HCT116 (cell line): ENCODE data around the gene ARCN1. TPM values are rescaled to one million over a fixed set of nuclear protein-coding genes. Genes with fewer than 3 reads are reported as not detected.

Experiments
- ATAC-seq: fragments of 200-7000 bp; cut with Tn5 transposase; 2 replicates; pipeline ENCODE4 v1.9.1; 2020; ENCODE audit warnings: mild to moderate bottlenecking, moderate library complexity
- BruUV-seq: library from RNA; stranded (reverse); fragments of 400-500 nt; replicated peaks from 2 replicates; lab custom pipeline; 2021; lab: Mats Ljungman, UMichigan
- CTCF ChIA-PET: fragments of 300-600 bp; sonication (Branson Sonifier 250); formaldehyde crosslinking; loops from one replicate; lab custom pipeline; 2021; ENCODE audit warnings: antibody characterized with exemption; lab: Charles Lee
- POLR2A ChIA-PET: fragments of 300-600, 350-600 bp; sonication (Branson Sonifier 250); formaldehyde crosslinking; loops from one replicate; lab custom pipeline; 2021; ENCODE audit warnings: antibody characterized with exemption; lab: Charles Lee
- RAD21 ChIA-PET, 2 experiments: fragments of 300-600 bp; sonication (Branson Sonifier 250); formaldehyde crosslinking; loops; one replicate each; lab custom pipeline; 2023; ENCODE audit warnings: low total read pairs in 2 of 2; ENCODE audit not compliant: uncharacterized antibody in 2 of 2, unreplicated experiment in 2 of 2, low non-redundant PET in 1 of 2; lab: Charles Lee
- DNase-seq: peaks from one replicate; pipeline ENCODE4 v3.0.0-alpha.2; 2010; ENCODE audit warnings: low read depth, low spot score
- H2AFZ ChIP-seq: fragments of 200-600 bp; shearing (Covaris generic), sonication (generic); 2 replicates; pipeline ENCODE4 v1.6.1; 2017; ENCODE audit warnings: low read depth, mixed run types, mixed read lengths, antibody characterized with exemption, low read length; ENCODE audit not compliant: poor library complexity, severe bottlenecking
- H3K27ac ChIP-seq: 2 replicates; pipeline ENCODE4 v1.5.1; 2012; ENCODE audit warnings: low read depth, low read length
- H3K27me3 ChIP-seq: fragments of 200-600 bp; sonication (generic); 2 replicates; pipeline ENCODE4 v1.6.1; 2016; ENCODE audit warnings: mixed run types, low read length, mixed read lengths; ENCODE audit not compliant: insufficient read depth
- H3K36me3 ChIP-seq, 2 experiments: fragments of 200-500 bp in 1 of 2; fragments of 200-600 bp in 1 of 2; sonication (Bioruptor generic) in 1 of 2; sonication (generic) in 1 of 2; 2 replicates each; pipeline versions ENCODE4 v1.5.1 to v1.6.1; 2014 to 2016; ENCODE audit warnings: low read length in 2 of 2, inconsistent platforms in 1 of 2, mixed read lengths in 1 of 2, mixed run types in 1 of 2; ENCODE audit not compliant: insufficient read depth in 2 of 2, control insufficient read depth in 1 of 2
- H3K4me1 ChIP-seq, 2 experiments: fragments of 200-600 bp in 1 of 2; sonication (generic) in 1 of 2; 2 replicates each; pipeline versions ENCODE4 v1.5.1 to v1.6.1; 2012 to 2017; ENCODE audit warnings: low read length in 2 of 2, inconsistent platforms in 1 of 2, mild to moderate bottlenecking in 1 of 2, mixed read lengths in 1 of 2, mixed run types in 1 of 2, moderate library complexity in 1 of 2; ENCODE audit not compliant: insufficient read depth in 2 of 2, control insufficient read depth in 1 of 2
- H3K4me2 ChIP-seq: fragments of 200-600 bp; sonication (generic); 2 replicates; pipeline ENCODE4 v1.6.1; 2017; ENCODE audit warnings: mixed run types, low read length, mixed read lengths
- H3K4me3 ChIP-seq, 2 experiments: fragments of 200-600 bp in 1 of 2; sonication (generic) in 1 of 2; replicated peaks in 1 of 2; 2 replicates each; pipeline ENCODE4 v1.5.1; 2011 to 2016; ENCODE audit warnings: low read length in 2 of 2, control low read depth in 1 of 2, low read depth in 1 of 2, mild to moderate bottlenecking in 1 of 2, mixed read lengths in 1 of 2, mixed run types in 1 of 2
- H3K79me2 ChIP-seq: fragments of 200-600 bp; sonication (generic); 2 replicates; pipeline ENCODE4 v1.6.1; 2017; ENCODE audit warnings: mild to moderate bottlenecking, mixed run types, low read length, moderate library complexity, mixed read lengths; ENCODE audit not compliant: insufficient read depth
- H3K9ac ChIP-seq: fragments of 200-600 bp; sonication (generic); 2 replicates; pipeline ENCODE4 v1.6.1; 2016; ENCODE audit warnings: low read length, mixed read lengths
- H3K9me2 ChIP-seq: fragments of 200-600 bp; sonication (generic), shearing (Covaris generic); 2 replicates; pipeline ENCODE4 v1.6.1; 2017; ENCODE audit warnings: mixed run types, mild to moderate bottlenecking, moderate library complexity; ENCODE audit not compliant: insufficient read depth
- H3K9me3 ChIP-seq, 2 experiments: fragments of 200-500 bp in 1 of 2; fragments of 200-600 bp in 1 of 2; sonication (Bioruptor generic) in 1 of 2; sonication (generic) in 1 of 2; 2 replicates each; pipeline ENCODE4 v1.6.1; 2014 to 2017; ENCODE audit warnings: low read length in 2 of 2, mixed read lengths in 2 of 2, inconsistent platforms in 1 of 2, low read depth in 1 of 2, mild to moderate bottlenecking in 1 of 2, mixed run types in 1 of 2, moderate library complexity in 1 of 2; ENCODE audit not compliant: control insufficient read depth in 1 of 2, insufficient read depth in 1 of 2
- H4K20me1 ChIP-seq: fragments of 200-600 bp; sonication (generic), shearing (Covaris generic); 2 replicates; pipeline ENCODE4 v1.6.1; 2017; ENCODE audit warnings: mixed run types, mild to moderate bottlenecking, moderate library complexity; ENCODE audit not compliant: insufficient read depth
- CBX3 ChIP-seq: IDR thresholded peaks from 2 replicates; pipeline ENCODE4 v1.6.1; 2012; ENCODE audit warnings: low read depth
- CEBPB ChIP-seq: IDR thresholded peaks from 2 replicates; pipeline ENCODE4 v1.6.1; 2012; ENCODE audit warnings: low read depth
- ELF1 ChIP-seq: IDR thresholded peaks from 2 replicates; pipeline ENCODE4 v1.6.1; 2012; ENCODE audit warnings: low read depth, borderline replicate concordance
- EZH2 ChIP-seq: fragments of 200-600 bp; sonication (generic); IDR thresholded peaks from 2 replicates; pipeline ENCODE4 v1.6.1; 2017; ENCODE audit warnings: antibody characterized with exemption, mixed run types
- EZH2phosphoT487 ChIP-seq: fragments of 200-600 bp; IDR thresholded peaks from 2 replicates; pipeline ENCODE4 v1.6.1; 2018; ENCODE audit warnings: antibody characterized with exemption, borderline replicate concordance
- FOSL1 ChIP-seq: IDR thresholded peaks from 2 replicates; pipeline ENCODE4 v1.6.1; 2012; ENCODE audit warnings: low read depth
- JUND ChIP-seq: IDR thresholded peaks from 2 replicates; pipeline ENCODE4 v1.6.1; 2012
- MAX ChIP-seq: IDR thresholded peaks from 2 replicates; pipeline ENCODE4 v1.6.1; 2012
- POLR2A ChIP-seq: IDR thresholded peaks from 2 replicates; pipeline ENCODE4 v1.7.0; 2011; ENCODE audit warnings: borderline replicate concordance; ENCODE audit not compliant: insufficient read depth, insufficient read length; ENCODE audit errors: extremely low read depth
- RAD21 ChIP-seq: IDR thresholded peaks from 2 replicates; pipeline ENCODE4 v1.6.1; 2012; ENCODE audit warnings: low read depth, mild to moderate bottlenecking
- SIN3A ChIP-seq: IDR thresholded peaks from 2 replicates; pipeline ENCODE4 v1.6.1; 2012; ENCODE audit warnings: low read depth
- SP1 ChIP-seq: IDR thresholded peaks from 2 replicates; pipeline ENCODE4 v1.6.1; 2012; ENCODE audit warnings: low read depth
- SRF ChIP-seq: IDR thresholded peaks from 2 replicates; pipeline ENCODE4 v1.6.1; 2012; ENCODE audit warnings: low read depth
- TCF7L2 ChIP-seq: IDR thresholded peaks from 2 replicates; pipeline ENCODE4 v1.7.0; 2011; ENCODE audit warnings: borderline replicate concordance, inconsistent platforms; ENCODE audit not compliant: insufficient read depth, insufficient read length; ENCODE audit errors: extremely low read depth
- YY1 ChIP-seq: IDR thresholded peaks from 2 replicates; pipeline ENCODE4 v1.6.1; 2011; ENCODE audit warnings: low read length, low read depth, moderate library complexity, mild to moderate bottlenecking; ENCODE audit not compliant: insufficient replicate concordance; ENCODE audit errors: extremely low read depth
- ZFX ChIP-seq: fragments of 450-650 bp; IDR thresholded peaks from 2 replicates; pipeline ENCODE4 v1.6.1; 2017
- ZNF274 ChIP-seq: fragments of 200-500 bp; sonication (Bioruptor generic); IDR thresholded peaks from 2 replicates; pipeline ENCODE4 v1.6.1; 2014; ENCODE audit warnings: mild to moderate bottlenecking, low read depth, low read length, inconsistent platforms
- intact Hi-C: fragments of 100-400 bp; cut with micrococcal nuclease; formaldehyde crosslinking; loops from 2 replicates; pipeline ENCODE4 v1.10.0; 2022
- total RNA-seq: library from RNA; stranded (reverse); gene quantifications from one replicate; pipeline ENCODE4 v1.2.1, GENCODE V29; 2021; ENCODE audit not compliant: unreplicated experiment
- TF ChIP-seq, protein P1 (sequence below): IDR thresholded peaks from 2 replicates; pipeline ENCODE4 v1.6.1; 2011; ENCODE audit warnings: mild to moderate bottlenecking, low read length, moderate library complexity; ENCODE audit not compliant: insufficient replicate concordance; ENCODE audit errors: extremely low read depth
- TF ChIP-seq, protein P2 (sequence below), 3 experiments: fragments of 200-600 bp in 1 of 3; sonication (generic) in 1 of 3; IDR thresholded peaks in 2 of 3; conservative IDR thresholded peaks in 1 of 3; 2 replicates each; pipeline ENCODE4 v1.5.1; 2012 to 2017; ENCODE audit warnings: low read depth in 2 of 3, low read length in 2 of 3, antibody characterized with exemption in 1 of 3, borderline replicate concordance in 1 of 3, control low read depth in 1 of 3, mild to moderate bottlenecking in 1 of 3, mixed read lengths in 1 of 3, mixed run types in 1 of 3, moderate library complexity in 1 of 3; ENCODE audit not compliant: insufficient read depth in 1 of 3
- TF ChIP-seq, protein P3 (sequence below): IDR thresholded peaks from 2 replicates; pipeline ENCODE4 v1.6.1; 2012; ENCODE audit warnings: low read depth

ARCN1 gene
- total RNA-seq, 1 experiment from 2014 or later, result 147 TPM

DNA sequence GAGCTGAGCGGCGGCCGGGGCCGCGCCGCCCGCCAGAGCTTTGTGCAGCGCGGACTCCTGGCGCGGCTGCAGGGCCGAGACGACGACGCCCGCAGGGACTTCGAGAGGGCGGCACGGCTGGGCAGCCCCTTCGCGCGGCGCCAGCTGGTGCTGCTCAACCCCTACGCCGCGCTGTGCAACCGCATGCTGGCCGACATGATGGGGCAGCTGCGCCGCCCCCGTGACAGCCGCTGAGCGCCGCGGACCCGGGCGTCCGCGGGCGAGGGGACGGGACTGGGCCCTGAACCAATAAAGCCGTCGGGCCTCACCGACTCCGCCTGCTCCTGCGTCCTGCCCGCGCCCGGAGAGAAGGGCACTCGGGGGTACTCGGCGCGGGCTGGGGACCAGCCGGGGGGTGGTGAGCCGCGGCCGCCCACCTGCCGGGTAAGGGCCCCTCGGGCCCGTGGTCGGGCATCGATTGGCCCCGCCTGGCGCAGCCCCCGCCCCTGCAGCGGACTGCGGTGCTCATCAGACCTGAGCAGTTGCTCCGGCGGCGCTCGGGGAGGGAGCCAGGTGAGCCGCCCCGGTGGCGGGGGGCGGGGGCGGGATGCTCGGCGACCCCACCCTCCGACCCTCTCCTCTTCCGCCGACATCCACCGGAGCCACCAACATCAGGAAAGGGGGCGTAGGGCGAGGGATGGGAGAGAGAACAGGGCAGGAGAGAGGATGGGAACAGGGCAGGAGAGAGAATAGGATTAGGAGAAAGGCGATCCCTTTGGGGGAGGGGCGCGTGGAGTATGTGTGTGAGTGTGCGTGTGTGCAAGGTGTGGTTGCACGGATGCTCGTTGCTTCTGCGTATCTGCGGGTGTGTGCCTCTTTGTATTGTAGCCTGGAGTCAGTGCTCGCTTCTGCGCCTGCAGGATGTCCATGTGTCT, 41.3 kb upstream of the ARCN1 start, which contains the start of gene TMEM25:
TSS of gene TMEM25 (plus strand) at position 510 of the 914 bp plus-strand sequence. CDS start 610 bp downstream, outside the sequence.
- ChIA-PET RAD21 (no interaction called here), CTCF (no interaction called here), POLR2A (no interaction called here)
- Histone ChIP-seq H3K36me3 (no peaks in the 10 kb centered on the region; a peak in 1 of 4 replicates), H3K4me3 (peak within 1 kb of the TSS; percentile 89 to 94), H3K9ac (peak within 1 kb of the TSS; percentile 65), H3K79me2 (no peaks in the 10 kb centered on the region), H3K27ac (peak within 1 kb of the TSS; percentile 87), H4K20me1 (no peaks in the 10 kb centered on the region), H3K9me2 (no peaks in the 10 kb centered on the region), H3K4me1 (peaks cover 13 to 24% of the 10 kb centered on the region in 2 experiments), H3K9me3 (no peaks in the 10 kb centered on the region), H3K4me2 (peak within 1 kb of the TSS; percentile 82), H2AFZ (peak within 1 kb of the TSS; percentile 45), H3K27me3 (no peaks in the 10 kb centered on the region)
- intact Hi-C loops, result no loop called here
- ATAC-seq (peak; percentile 85), DNase-seq (no peak)
- BruUV-seq, result no TSS peak
- TF ChIP-seq ZNF274 (no peak), CEBPB (no peak), ELF1 (no peak), CBX3 (no peak), EZH2 (no peak), MAX (peak; percentile 72), FOSL1 (no peak), TCF7L2 (no peak), ZFX (peak; percentile 94), POLR2A (no peak), SRF (peak; percentile 92), JUND (no peak), YY1 (peak; percentile 84), SIN3A (peak; percentile 68), RAD21 (no peak), SP1 (peak; percentile 77), EZH2phosphoT487 (no peak)
- TF ChIP-seq, protein P1, sequence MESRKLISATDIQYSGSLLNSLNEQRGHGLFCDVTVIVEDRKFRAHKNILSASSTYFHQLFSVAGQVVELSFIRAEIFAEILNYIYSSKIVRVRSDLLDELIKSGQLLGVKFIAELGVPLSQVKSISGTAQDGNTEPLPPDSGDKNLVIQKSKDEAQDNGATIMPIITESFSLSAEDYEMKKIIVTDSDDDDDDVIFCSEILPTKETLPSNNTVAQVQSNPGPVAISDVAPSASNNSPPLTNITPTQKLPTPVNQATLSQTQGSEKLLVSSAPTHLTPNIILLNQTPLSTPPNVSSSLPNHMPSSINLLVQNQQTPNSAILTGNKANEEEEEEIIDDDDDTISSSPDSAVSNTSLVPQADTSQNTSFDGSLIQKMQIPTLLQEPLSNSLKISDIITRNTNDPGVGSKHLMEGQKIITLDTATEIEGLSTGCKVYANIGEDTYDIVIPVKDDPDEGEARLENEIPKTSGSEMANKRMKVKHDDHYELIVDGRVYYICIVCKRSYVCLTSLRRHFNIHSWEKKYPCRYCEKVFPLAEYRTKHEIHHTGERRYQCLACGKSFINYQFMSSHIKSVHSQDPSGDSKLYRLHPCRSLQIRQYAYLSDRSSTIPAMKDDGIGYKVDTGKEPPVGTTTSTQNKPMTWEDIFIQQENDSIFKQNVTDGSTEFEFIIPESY, result peak; percentile 67
- TF ChIP-seq, protein P2, sequence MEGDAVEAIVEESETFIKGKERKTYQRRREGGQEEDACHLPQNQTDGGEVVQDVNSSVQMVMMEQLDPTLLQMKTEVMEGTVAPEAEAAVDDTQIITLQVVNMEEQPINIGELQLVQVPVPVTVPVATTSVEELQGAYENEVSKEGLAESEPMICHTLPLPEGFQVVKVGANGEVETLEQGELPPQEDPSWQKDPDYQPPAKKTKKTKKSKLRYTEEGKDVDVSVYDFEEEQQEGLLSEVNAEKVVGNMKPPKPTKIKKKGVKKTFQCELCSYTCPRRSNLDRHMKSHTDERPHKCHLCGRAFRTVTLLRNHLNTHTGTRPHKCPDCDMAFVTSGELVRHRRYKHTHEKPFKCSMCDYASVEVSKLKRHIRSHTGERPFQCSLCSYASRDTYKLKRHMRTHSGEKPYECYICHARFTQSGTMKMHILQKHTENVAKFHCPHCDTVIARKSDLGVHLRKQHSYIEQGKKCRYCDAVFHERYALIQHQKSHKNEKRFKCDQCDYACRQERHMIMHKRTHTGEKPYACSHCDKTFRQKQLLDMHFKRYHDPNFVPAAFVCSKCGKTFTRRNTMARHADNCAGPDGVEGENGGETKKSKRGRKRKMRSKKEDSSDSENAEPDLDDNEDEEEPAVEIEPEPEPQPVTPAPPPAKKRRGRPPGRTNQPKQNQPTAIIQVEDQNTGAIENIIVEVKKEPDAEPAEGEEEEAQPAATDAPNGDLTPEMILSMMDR (IDR thresholded peaks at IDR 0.05 in 2 of 3, conservative IDR thresholded peaks at IDR 0.05 in 1 of 3; ENCODE audit: borderline replicate concordance in 1 of 3, insufficient read depth in 1 of 3, low read depth in 2 of 3, low read length in 2 of 3), result no peak
- TF ChIP-seq, protein P3, sequence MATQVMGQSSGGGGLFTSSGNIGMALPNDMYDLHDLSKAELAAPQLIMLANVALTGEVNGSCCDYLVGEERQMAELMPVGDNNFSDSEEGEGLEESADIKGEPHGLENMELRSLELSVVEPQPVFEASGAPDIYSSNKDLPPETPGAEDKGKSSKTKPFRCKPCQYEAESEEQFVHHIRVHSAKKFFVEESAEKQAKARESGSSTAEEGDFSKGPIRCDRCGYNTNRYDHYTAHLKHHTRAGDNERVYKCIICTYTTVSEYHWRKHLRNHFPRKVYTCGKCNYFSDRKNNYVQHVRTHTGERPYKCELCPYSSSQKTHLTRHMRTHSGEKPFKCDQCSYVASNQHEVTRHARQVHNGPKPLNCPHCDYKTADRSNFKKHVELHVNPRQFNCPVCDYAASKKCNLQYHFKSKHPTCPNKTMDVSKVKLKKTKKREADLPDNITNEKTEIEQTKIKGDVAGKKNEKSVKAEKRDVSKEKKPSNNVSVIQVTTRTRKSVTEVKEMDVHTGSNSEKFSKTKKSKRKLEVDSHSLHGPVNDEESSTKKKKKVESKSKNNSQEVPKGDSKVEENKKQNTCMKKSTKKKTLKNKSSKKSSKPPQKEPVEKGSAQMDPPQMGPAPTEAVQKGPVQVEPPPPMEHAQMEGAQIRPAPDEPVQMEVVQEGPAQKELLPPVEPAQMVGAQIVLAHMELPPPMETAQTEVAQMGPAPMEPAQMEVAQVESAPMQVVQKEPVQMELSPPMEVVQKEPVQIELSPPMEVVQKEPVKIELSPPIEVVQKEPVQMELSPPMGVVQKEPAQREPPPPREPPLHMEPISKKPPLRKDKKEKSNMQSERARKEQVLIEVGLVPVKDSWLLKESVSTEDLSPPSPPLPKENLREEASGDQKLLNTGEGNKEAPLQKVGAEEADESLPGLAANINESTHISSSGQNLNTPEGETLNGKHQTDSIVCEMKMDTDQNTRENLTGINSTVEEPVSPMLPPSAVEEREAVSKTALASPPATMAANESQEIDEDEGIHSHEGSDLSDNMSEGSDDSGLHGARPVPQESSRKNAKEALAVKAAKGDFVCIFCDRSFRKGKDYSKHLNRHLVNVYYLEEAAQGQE, result no peak
